Activated CD4-positive, alpha-beta T cell treated with anti-CD3 and anti-CD28 coated beads, Interleukin-2, amount 50 U/mL, for 48 hours (primary cell): ENCODE results near the gene SLC11A1.

Experiments used
- DNase-seq, 2 experiments: peaks; one replicate each; pipeline ENCODE4 v3.0.0-alpha.2; 2020

Gene SLC11A1

DNA sequence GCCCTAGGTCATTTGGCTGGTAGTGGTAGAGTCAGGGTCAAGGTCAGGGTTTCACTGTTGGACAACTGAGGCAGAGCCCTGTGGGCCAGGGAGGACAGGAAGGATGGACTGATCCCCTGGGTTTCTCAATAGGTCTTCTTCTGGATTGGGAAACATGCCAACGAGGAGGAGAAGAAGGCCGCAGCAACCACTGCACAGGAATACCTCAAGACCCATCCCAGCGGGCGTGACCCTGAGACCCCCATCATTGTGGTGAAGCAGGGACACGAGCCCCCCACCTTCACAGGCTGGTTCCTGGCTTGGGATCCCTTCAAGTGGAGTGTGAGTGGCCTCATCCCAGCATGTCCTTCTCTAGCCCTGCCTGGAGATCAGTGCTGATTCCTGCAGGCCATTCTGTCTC, 54.9 kb downstream of the SLC11A1 start:
- no peak for DNase-seq

DNA sequence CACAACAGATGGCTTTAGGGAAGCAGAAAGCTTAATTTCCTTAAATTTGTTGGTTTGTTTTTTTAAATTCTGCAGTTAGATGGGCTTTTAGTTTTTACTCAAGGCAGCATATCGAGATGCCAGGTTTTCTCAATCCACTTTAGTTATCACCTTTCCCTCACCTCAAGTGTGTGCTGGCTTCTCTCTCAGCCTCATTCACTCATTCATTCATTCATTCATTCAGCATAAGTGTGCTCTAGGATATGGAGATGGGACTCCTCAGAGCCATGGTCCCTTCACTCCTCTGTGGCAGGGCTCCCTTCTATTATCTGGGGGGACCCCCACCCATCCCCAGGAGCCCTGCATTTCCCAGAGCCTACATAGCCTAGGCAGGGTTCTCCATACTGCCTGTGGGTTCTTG, 55.9 kb downstream of the SLC11A1 start:
- DNase-seq = no peak

GRCh38 chr2:218438596-218438995, 56.5 kb downstream of the SLC11A1 start:
- no peak for DNase-seq

GRCh38 chr2:218444692-218445357, 62.8 kb downstream of the SLC11A1 start:
- DNase-seq = no peak

DNA sequence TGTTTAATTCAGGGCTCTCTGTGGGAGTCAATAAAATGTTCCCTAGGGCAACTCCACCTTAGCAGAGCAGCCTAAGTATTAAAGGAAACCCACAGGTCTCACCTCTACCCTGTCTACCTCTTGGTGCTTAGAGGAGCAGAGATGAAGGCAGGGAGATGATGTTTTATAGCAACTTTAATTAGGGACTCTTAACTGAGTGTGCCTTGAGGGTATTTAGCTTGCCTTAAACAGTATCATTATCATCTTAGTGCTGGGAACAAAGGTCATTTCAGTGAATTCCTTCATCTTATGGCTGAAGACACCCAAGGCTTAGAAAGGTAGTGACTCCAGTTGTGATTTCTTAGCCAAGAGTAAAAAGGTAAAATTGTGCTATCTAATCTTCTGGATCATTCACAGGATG, 63.5 kb downstream of the SLC11A1 start:
- DNase-seq = no peak
